ENCODE measurements around the gene FGF2. TPM values are rescaled to one million over a fixed set of nuclear protein-coding genes. Genes with fewer than 3 reads are reported as not detected.

Gene FGF2
- total RNA-seq, 1 experiment from 2014 or later, result 99.0 TPM

GRCh38 chr4:122917731-122918130 lies 91.1 kb downstream of the FGF2 start:
- Histone ChIP-seq H3K4me2 (ENCODE audit: insufficient read depth, insufficient read length, low read length) (no peak overlapping the region), H4K5ac (ENCODE audit: insufficient read length, low read depth, low read length) (no peak overlapping the region), H3K9ac (ENCODE audit: extremely low read depth, insufficient read length, low read length) (no peak overlapping the region), H3K4me1 (ENCODE audit: insufficient read depth, low read length) (0 out of 2 replicates have a peak, but pooled peaks cover 3% of the 10 kb centered on the region), H3K18ac (ENCODE audit: insufficient read length, low read depth, low read length) (no peak overlapping the region), H2AK5ac (ENCODE audit: insufficient read length, low read length) (no peak overlapping the region), H3K4ac (ENCODE audit: low read depth, low read length) (no peak overlapping the region), H3K23ac (ENCODE audit: insufficient read length, low read depth, low read length) (no peak overlapping the region), H2BK15ac (ENCODE audit: low read depth, low read length) (no peak overlapping the region), H3K79me2 (ENCODE audit: insufficient read depth, low read length) (no peaks in the 10 kb centered on the region), H3K79me1 (ENCODE audit: insufficient read depth, low read depth, low read length, poor library complexity, severe bottlenecking) (no peaks in the 10 kb centered on the region), H2AFZ (ENCODE audit: low read length) (no peak overlapping the region), H2BK120ac (ENCODE audit: low read depth, low read length, poor library complexity, severe bottlenecking) (no peak overlapping the region), H3K23me2 (ENCODE audit: insufficient read length, low read depth, low read length, poor library complexity, severe bottlenecking) (peaks cover 6% of the 10 kb centered on the region), H3T11ph (ENCODE audit: low read length) (no peak overlapping the region), H4K8ac (replicated peaks; ENCODE audit: insufficient read length, low read depth, low read length) (no peak overlapping the region), H2BK5ac (ENCODE audit: insufficient read length, low read length) (no peak overlapping the region), H4K91ac (ENCODE audit: insufficient read length, low read depth, low read length) (no peak overlapping the region), H2BK12ac (ENCODE audit: insufficient read length, low read depth, low read length) (no peak overlapping the region), H3K56ac (ENCODE audit: insufficient read length, low read depth, low read length) (no peak overlapping the region), H3K27me3 (ENCODE audit: insufficient read depth, low read length) (no peaks in the 10 kb centered on the region), H3K9me3 (ENCODE audit: control insufficient read depth, low read depth, low read length) (no peaks in the 10 kb centered on the region), H4K20me1 (ENCODE audit: control insufficient read depth, insufficient read depth, insufficient read length) (no peaks in the 10 kb centered on the region), H2BK20ac (ENCODE audit: low read depth, low read length, poor library complexity, severe bottlenecking) (no peak overlapping the region), H3K14ac (ENCODE audit: insufficient read depth, low read length) (no peak overlapping the region), H3K27ac (ENCODE audit: insufficient read length, low read depth, low read length) (no peak overlapping the region)
- Mint-ChIP-seq H3K27me3 (ENCODE audit: low read depth) (no peaks in the 10 kb centered on the region), H3K4me3 (no peak overlapping the region), H3K36me3 (ENCODE audit: insufficient read depth in 1 of 3, low read depth in 3 of 3) (peaks cover 0 to 7% (median 0%) of the 10 kb centered on the region in 3 experiments; a peak in 2 of 7 replicates), H3K9me3 (no peaks in the 10 kb centered on the region), H3K27ac (no peak overlapping the region), H3K4me1 (peaks cover 15 to 16% of the 10 kb centered on the region in 2 experiments)
- no CpG with 5 or more reads among the region's 5 CpGs for WGBS (ENCODE audit: extremely low coverage, insufficient read length, low lambda C conversion rate)
- no peak for TF ChIP-seq CTCF (conservative IDR thresholded peaks at IDR 0.05)
- DNase-seq, result no peak

Data from H9 (cell line).